SK-N-SH treated with all-trans-retinoic acid at 6 μM for 48 hours (cell line): ENCODE results near the gene DNASE1.

Experiments
- CREB5 ChIP-seq: fragments of 250-450 bp; sonication (Bioruptor Pico); IDR thresholded peaks from 2 replicates; pipeline ENCODE4 v1.5.1; 2020; ENCODE audit warnings: low read depth, mild to moderate bottlenecking, moderate library complexity
- GLIS3 ChIP-seq: fragments of 250-450 bp; sonication (Bioruptor Pico); IDR thresholded peaks from 2 replicates; pipeline ENCODE4 v1.5.0; 2020; ENCODE audit warnings: mild to moderate bottlenecking, moderate library complexity
- ISL1 ChIP-seq: fragments of 250-450 bp; sonication (Bioruptor Pico); IDR thresholded peaks from 2 replicates; pipeline ENCODE4 v2.1.2; 2022; ENCODE audit warnings: mild to moderate bottlenecking, moderate library complexity
- PATZ1 ChIP-seq: fragments of 250-450 bp; sonication (Bioruptor Pico); IDR thresholded peaks from 2 replicates; pipeline ENCODE4 v1.8.0; 2020; ENCODE audit warnings: mild to moderate bottlenecking, moderate library complexity, borderline replicate concordance
- POU6F1 ChIP-seq: fragments of 250-450 bp; sonication (Bioruptor Pico); IDR thresholded peaks from 2 replicates; pipeline ENCODE4 v1.8.0; 2021; ENCODE audit warnings: low read depth, mild to moderate bottlenecking, moderate library complexity, borderline replicate concordance
- ZFP3 ChIP-seq: fragments of 250-450 bp; sonication (Bioruptor Pico); IDR thresholded peaks from 2 replicates; pipeline ENCODE4 v1.5.0; 2020; ENCODE audit warnings: mild to moderate bottlenecking, moderate library complexity
- ZFP30 ChIP-seq: fragments of 450-650 bp; formaldehyde crosslinking; IDR thresholded peaks from 2 replicates; pipeline ENCODE4 v1.5.0; 2022; ENCODE audit warnings: mild to moderate bottlenecking, moderate library complexity
- ZNF565 ChIP-seq: fragments of 450-650 bp; formaldehyde crosslinking; conservative IDR thresholded peaks from 2 replicates; pipeline ENCODE4 v1.5.0; 2020; ENCODE audit warnings: low read depth, mild to moderate bottlenecking, moderate library complexity

GRCh38 chr16:3607161-3607560 is 47.3 kb upstream of the DNASE1 start:
- TF ChIP-seq ISL1 (CRISPR knock-in tag) (no peak), ZFP3 (no peak), PATZ1 (CRISPR knock-in tag) (no peak), ZNF565 (CRISPR knock-in tag) (no peak), CREB5 (CRISPR knock-in tag) (no peak), ZFP30 (CRISPR knock-in tag) (no peak), GLIS3 (CRISPR knock-in tag) (no peak), POU6F1 (no peak)
